ENCODE measurements around the gene TEPSIN.

TEPSIN gene

GRCh38 chr17:81180836-81181810 lies 57.7 kb downstream of the TEPSIN start:
- no peak for DNase-seq

DNA sequence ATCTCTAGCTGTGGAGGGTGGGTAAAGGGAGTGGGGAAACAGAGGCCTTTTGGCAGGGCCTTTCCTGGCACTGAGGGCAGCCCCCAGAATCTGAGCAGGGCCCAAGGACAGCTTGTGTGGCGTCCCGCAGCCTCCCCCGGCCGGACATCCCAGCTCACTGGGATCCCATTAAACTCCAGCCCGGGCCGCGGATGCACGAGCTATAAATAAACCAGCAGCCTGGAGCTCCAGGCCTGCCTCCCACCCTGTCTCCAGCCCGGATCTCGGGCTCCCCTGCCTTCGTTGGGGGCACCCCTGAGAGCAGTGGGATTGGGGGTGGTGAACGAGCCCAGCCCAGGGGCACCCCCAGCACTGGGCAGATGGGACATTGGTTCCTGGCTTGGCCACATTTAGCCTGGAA lies 59.0 kb downstream of the TEPSIN start:
- no peak for DNase-seq

- DNase-seq, result no peak
Measured at GRCh38 chr17:81179220-81179619, 59.6 kb downstream of the TEPSIN start.
